NCI-H82 (cell line): ENCODE measurements around the gene CSPG4.
"Not testable (repeated sequence)": the region's sequence is repeated elsewhere in the genome, so short reads cannot be mapped to it uniquely, and the experiment has no call there.

Experiments used
- DNase-seq: peaks from one replicate; lab custom pipeline; 2025; lab: John Stamatoyannopoulos, UW

Gene CSPG4

GRCh38 chr15:75704618-75705017, 8.0 kb downstream of the CSPG4 start:
- no peak for DNase-seq

- DNase-seq, result no peak
These were observed 8.4 kb downstream of the CSPG4 start for GRCh38 chr15:75704263-75704615.

GRCh38 chr15:75703440-75704262, 9.0 kb downstream of the CSPG4 start:
- DNase-seq, result not testable (repeated sequence)

- no peak for DNase-seq
These were observed 10.2 kb downstream of the CSPG4 start for GRCh38 chr15:75702436-75702835.

GRCh38 chr15:75701071-75702003, 11.3 kb downstream of the CSPG4 start:
- DNase-seq, result not testable (repeated sequence)

- peak; percentile 98 for DNase-seq
These were observed 12.4 kb downstream of the CSPG4 start for GRCh38 chr15:75699961-75700874.

- DNase-seq, result not testable (repeated sequence)
These were observed 13.1 kb downstream of the CSPG4 start for GRCh38 chr15:75699517-75699916.

- DNase-seq, result not testable (repeated sequence)
These were observed 14.5 kb downstream of the CSPG4 start for GRCh38 chr15:75697974-75698747.

- no peak for DNase-seq
These were observed 15.1 kb downstream of the CSPG4 start for GRCh38 chr15:75697523-75697922.

GRCh38 chr15:75696854-75697259, 15.8 kb downstream of the CSPG4 start:
- DNase-seq, result no peak

- no peak for DNase-seq
These were observed 16.3 kb downstream of the CSPG4 start for GRCh38 chr15:75696311-75696720.

GRCh38 chr15:75695634-75696310, 16.9 kb downstream of the CSPG4 start:
- DNase-seq, result no peak

- DNase-seq, result peak; percentile 27
These were observed 17.4 kb downstream of the CSPG4 start for GRCh38 chr15:75695220-75695619.

- DNase-seq, result peak; percentile 99
These were observed 18.1 kb downstream of the CSPG4 start for GRCh38 chr15:75694241-75695182.

GRCh38 chr15:75693501-75694240, 19.0 kb downstream of the CSPG4 start:
- DNase-seq, result peak; percentile 88

- DNase-seq, result not testable (repeated sequence)
These were observed 19.6 kb downstream of the CSPG4 start for GRCh38 chr15:75693028-75693427.

GRCh38 chr15:75692311-75692710, 20.3 kb downstream of the CSPG4 start:
- not testable (repeated sequence) for DNase-seq

- not testable (repeated sequence) for DNase-seq
These were observed 23.2 kb downstream of the CSPG4 start for GRCh38 chr15:75689429-75689828.
